Right lobe of liver (tissue), 6 donors: Measurements from ENCODE around the gene FARS2. TPM values are rescaled to one million over a fixed set of nuclear protein-coding genes. Genes with fewer than 3 reads are reported as not detected.

Experiments used
- ATAC-seq, 4 donors: fragments of 200-7000 bp; cut with Tn5 transposase; one replicate each; pipeline ENCODE4 v1.9.1; 2020; ENCODE audit warnings: mild to moderate bottlenecking in 4 of 4, moderate library complexity in 4 of 4
- DNase-seq, 3 donors: peaks; one replicate each; pipeline ENCODE4 v3.0.0-alpha.2; 2020
- H3K27ac ChIP-seq, 3 donors: fragments of 200-600 bp; one replicate each; pipeline ENCODE4 v1.8.0; 2022
- H3K27me3 ChIP-seq, 2 donors: fragments of 200-600 bp; one replicate each; pipeline ENCODE4 v1.8.0; 2022
- H3K36me3 ChIP-seq, 4 donors: fragments of 200-600 bp; sonication (generic) in 1 of 4; one replicate each; pipeline versions ENCODE4 v1.5.1 to v1.8.0; 2017 to 2022; ENCODE audit warnings: control low read depth in 1 of 4
- H3K4me1 ChIP-seq, 4 donors: fragments of 200-600 bp; sonication (generic) in 1 of 4; one replicate each; pipeline versions ENCODE4 v1.5.1 to v1.8.0; 2017 to 2022; ENCODE audit warnings: control low read depth in 1 of 4
- H3K4me3 ChIP-seq, 3 donors: fragments of 200-600 bp; one replicate each; pipeline ENCODE4 v1.8.0; 2022
- H3K9me3 ChIP-seq, 4 donors: fragments of 200-600 bp; sonication (generic) in 1 of 4; one replicate each; pipeline versions ENCODE4 v1.5.1 to v1.8.0; 2017 to 2022; ENCODE audit warnings: control low read depth in 1 of 4
- CTCF ChIP-seq, 4 donors: fragments of 200-600 bp in 3 of 4; fragments of 450-650 bp in 1 of 4; IDR thresholded peaks; one replicate each; pipeline versions ENCODE4 v1.5.1 to v1.8.0; 2016 to 2022; ENCODE audit warnings: antibody characterized with exemption in 4 of 4, mild to moderate bottlenecking in 2 of 4
- POLR2A ChIP-seq: fragments of 450-650 bp; IDR thresholded peaks from one replicate; pipeline ENCODE4 v1.6.1; 2017; ENCODE audit warnings: antibody characterized with exemption, mild to moderate bottlenecking
- WGBS: methylation state at CpG from one replicate; pipeline ENCODE4 v1.1.6; 2018; ENCODE audit warnings: low coverage, low lambda C conversion rate; ENCODE audit not compliant: insufficient coverage; ENCODE audit errors: missing lambda C conversion rate; 5-methylcytosine and 5-hydroxymethylcytosine counted together
- intact Hi-C, 2 donors: fragments of 100-400 bp; cut with DNase I; formaldehyde crosslinking; loops; one replicate each; pipeline versions ENCODE4 v1.11.2 to v1.14.1; 2022
- total RNA-seq, 6 experiments: library from RNA; depleted of rRNA in 2 of 6; stranded (reverse); fragments of >200 nt in 2 of 6; fragmentation: NEBNext Ultra II Directional in 3 of 6; extraction: Animal tissue kit (Norgen Biotek cat#: 25700) in 3 of 6; gene quantifications; one replicate each; pipeline versions ENCODE4 v1.1.0 to v1.2.4, GENCODE V29; 2016 to 2023
- donor health status: DM: no; HTN: yes; CAD: no.
- donor health status: DM: no; HTN: no; CAD: no.
- donor health status: DM: no; HTN: no; CAD: no.
- donor health status: DM: no; HTN: yes; CAD: no.
- donor health status: DM: no; HTN: yes; CAD: no.

The FARS2 gene
- total RNA-seq, 6 experiments from 2014 or later = 7.2 to 12.9 (median 11.7) TPM

- 93% methylated on average over 1 of the region's 1 CpG for WGBS
- Histone ChIP-seq H3K4me3 (no peak overlapping the region), H3K36me3 (no peaks in the 10 kb centered on the region), H3K27ac (no peak overlapping the region), H3K4me1 (no peaks in the 10 kb centered on the region), H3K27me3 (no peaks in the 10 kb centered on the region), H3K9me3 (no peaks in the 10 kb centered on the region)
- ATAC-seq (no peak), DNase-seq (no peak)
- TF ChIP-seq CTCF (IDR thresholded peaks at IDR 0.05) (no peak), POLR2A (no peak)
- intact Hi-C loops = no loop called here
Observed at GRCh38 chr6:5504078-5504477, 242.8 kb downstream of the FARS2 start.

GRCh38 chr6:5506149-5506548 lies 244.8 kb downstream of the FARS2 start:
- Histone ChIP-seq H3K36me3 (no peaks in the 10 kb centered on the region), H3K9me3 (no peaks in the 10 kb centered on the region), H3K4me3 (no peak overlapping the region), H3K27ac (no peak overlapping the region), H3K4me1 (no peaks in the 10 kb centered on the region), H3K27me3 (no peaks in the 10 kb centered on the region)
- 83% methylated on average over 3 of the region's 4 CpGs for WGBS
- ATAC-seq = no peak
- TF ChIP-seq POLR2A (no peak), CTCF (IDR thresholded peaks at IDR 0.05) (no peak)
- intact Hi-C loops = no loop called here
- DNase-seq = no peak

- 93% methylated on average over 3 of the region's 4 CpGs for WGBS
- TF ChIP-seq POLR2A (no peak), CTCF (IDR thresholded peaks at IDR 0.05) (no peak)
Observed at GRCh38 chr6:5506597-5506996, 245.3 kb downstream of the FARS2 start.

GRCh38 chr6:5507131-5507681 lies 245.9 kb downstream of the FARS2 start:
- WGBS = 58% methylated on average over 4 of the region's 4 CpGs
- TF ChIP-seq CTCF (IDR thresholded peaks at IDR 0.05) = no peak
- TF ChIP-seq POLR2A = no peak
- Histone ChIP-seq H3K36me3 (no peaks in the 10 kb centered on the region), H3K27ac (no peak overlapping the region), H3K9me3 (no peaks in the 10 kb centered on the region), H3K4me1 (no peaks in the 10 kb centered on the region), H3K27me3 (no peaks in the 10 kb centered on the region), H3K4me3 (no peak overlapping the region)
- no peak for DNase-seq
- intact Hi-C loops = no loop called here
- no peak for ATAC-seq

More at GRCh38 chr6:5506597-5506996, 245.3 kb downstream of the FARS2 start:
- Histone ChIP-seq H3K27ac (no peak overlapping the region), H3K4me3 (no peak overlapping the region), H3K27me3 (no peaks in the 10 kb centered on the region), H3K36me3 (no peaks in the 10 kb centered on the region), H3K9me3 (no peaks in the 10 kb centered on the region), H3K4me1 (no peaks in the 10 kb centered on the region)
- no peak for DNase-seq
- no peak for ATAC-seq
- intact Hi-C loops = no loop called here

- TF ChIP-seq CTCF (IDR thresholded peaks at IDR 0.05) (no peak), POLR2A (no peak)
- Histone ChIP-seq H3K9me3 (no peaks in the 10 kb centered on the region), H3K4me1 (no peaks in the 10 kb centered on the region), H3K4me3 (no peak overlapping the region), H3K27ac (no peak overlapping the region), H3K27me3 (no peaks in the 10 kb centered on the region), H3K36me3 (no peaks in the 10 kb centered on the region)
- WGBS = 97% methylated on average over 6 of the region's 8 CpGs
- intact Hi-C loops = no loop called here
- no peak for DNase-seq
- no peak for ATAC-seq
Observed at GRCh38 chr6:5509106-5509505, 247.8 kb downstream of the FARS2 start.
